ENCODE data around the gene SYNE2. TPM values are rescaled to one million over a fixed set of nuclear protein-coding genes. Genes with fewer than 3 reads are reported as not detected.

The SYNE2 gene
- total RNA-seq, 1 donor from 2014 or later: 105 TPM

GRCh38 chr14:64193821-64194220 lies 341.0 kb downstream of the SYNE2 start:
- no peak for DNase-seq (ENCODE audit: low spot score)
- Histone ChIP-seq H3K4me3 (no peak overlapping the region), H3K9me3 (ENCODE audit: low read depth) (no peaks in the 10 kb centered on the region), H3K36me3 (no peaks in the 10 kb centered on the region), H3K27ac (no peak overlapping the region), H3F3A (ENCODE audit: low read depth) (peaks cover 21% of the 10 kb centered on the region), H3K27me3 (peaks cover under 1% of the 10 kb centered on the region), H4K20me1 (ENCODE audit: low read depth) (peaks cover 83% of the 10 kb centered on the region), H3K4me2 (no peak overlapping the region), H3K4me1 (peaks cover 31% of the 10 kb centered on the region), H3K9ac (no peak overlapping the region), H3K79me2 (ENCODE audit: low read depth) (no peaks in the 10 kb centered on the region), H2AFZ (replicated peaks) (no peak overlapping the region)
- H3K27ac Mint-ChIP-seq: no peak overlapping the region
- peaks cover 15% of the 10 kb centered on the region for H3K36me3 Mint-ChIP-seq
- H3K4me1 Mint-ChIP-seq: peaks cover 50% of the 10 kb centered on the region
- H3K4me3 Mint-ChIP-seq: no peak overlapping the region
- no peaks in the 10 kb centered on the region for H3K9me3 Mint-ChIP-seq
- H3K27me3 Mint-ChIP-seq (ENCODE audit: insufficient read depth, low read depth): peaks cover 10% of the 10 kb centered on the region
- TF ChIP-seq CTCF (IDR thresholded peaks at IDR 0.05) (no peak), EZH2 (IDR thresholded peaks at IDR 0.05) (no peak), EZH2phosphoT487 (IDR thresholded peaks at IDR 0.05) (no peak)

DNA sequence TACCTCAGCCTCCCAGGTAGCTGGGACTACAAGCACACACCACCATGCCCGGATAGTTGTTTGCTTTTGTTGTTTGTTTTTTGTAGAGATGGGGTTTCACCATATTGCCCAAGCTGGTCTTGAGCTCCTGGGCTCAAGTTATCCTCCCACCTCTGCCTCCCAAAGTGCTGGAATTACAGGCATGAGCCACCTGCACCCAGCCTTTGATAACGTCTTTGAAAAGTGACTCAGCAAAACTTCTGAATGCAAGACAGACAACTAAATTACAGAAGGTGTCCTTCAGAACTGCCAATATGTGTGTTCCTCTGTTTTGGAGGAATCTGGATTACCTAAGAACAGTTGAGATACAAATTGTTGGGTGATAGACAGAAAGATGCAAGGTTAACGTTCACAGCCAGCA lies 341.6 kb downstream of the SYNE2 start:
- no peaks in the 10 kb centered on the region for H3K36me3 ChIP-seq
- H3K27me3 Mint-ChIP-seq (ENCODE audit: insufficient read depth, low read depth): peaks cover 11% of the 10 kb centered on the region
- no peaks in the 10 kb centered on the region for H3K27me3 ChIP-seq
- H3K36me3 Mint-ChIP-seq: peaks cover 15% of the 10 kb centered on the region
- TF ChIP-seq CTCF (IDR thresholded peaks at IDR 0.05): no peak
- no peak for TF ChIP-seq EZH2 (IDR thresholded peaks at IDR 0.05)
- no peak for TF ChIP-seq EZH2phosphoT487 (IDR thresholded peaks at IDR 0.05)
- no peak overlapping the region for H3K4me3 ChIP-seq
- no peak overlapping the region for H3K9ac ChIP-seq
- H3K4me2 ChIP-seq: no peak overlapping the region
- H3K27ac Mint-ChIP-seq: no peak overlapping the region
- H3K27ac ChIP-seq: no peak overlapping the region
- no peaks in the 10 kb centered on the region for H3K9me3 Mint-ChIP-seq
- DNase-seq (ENCODE audit: low spot score): no peak
- H3K4me1 Mint-ChIP-seq: peaks cover 54% of the 10 kb centered on the region
- no peak overlapping the region for H3K4me3 Mint-ChIP-seq
- H3F3A ChIP-seq (ENCODE audit: low read depth): peaks cover 21% of the 10 kb centered on the region
- no peak overlapping the region for H2AFZ ChIP-seq (replicated peaks)
- H3K9me3 ChIP-seq (ENCODE audit: low read depth): no peaks in the 10 kb centered on the region
- no peaks in the 10 kb centered on the region for H3K79me2 ChIP-seq (ENCODE audit: low read depth)
- H3K4me1 ChIP-seq: peaks cover 31% of the 10 kb centered on the region
- peaks cover 85% of the 10 kb centered on the region for H4K20me1 ChIP-seq (ENCODE audit: low read depth)

GRCh38 chr14:64195199-64195598 lies 342.4 kb downstream of the SYNE2 start:
- Histone ChIP-seq H3K9ac (no peak overlapping the region), H3K4me1 (peaks cover 36% of the 10 kb centered on the region), H3K79me2 (ENCODE audit: low read depth) (no peaks in the 10 kb centered on the region), H2AFZ (replicated peaks) (no peak overlapping the region), H4K20me1 (ENCODE audit: low read depth) (peaks cover 83% of the 10 kb centered on the region), H3K27ac (no peak overlapping the region), H3K4me3 (no peak overlapping the region), H3K4me2 (no peak overlapping the region), H3F3A (ENCODE audit: low read depth) (peaks cover 21% of the 10 kb centered on the region), H3K36me3 (no peaks in the 10 kb centered on the region), H3K27me3 (no peaks in the 10 kb centered on the region), H3K9me3 (ENCODE audit: low read depth) (no peaks in the 10 kb centered on the region)
- Mint-ChIP-seq H3K27ac (no peak overlapping the region), H3K9me3 (no peaks in the 10 kb centered on the region), H3K27me3 (ENCODE audit: insufficient read depth, low read depth) (peaks cover 11% of the 10 kb centered on the region), H3K36me3 (peaks cover 11% of the 10 kb centered on the region), H3K4me1 (peaks cover 58% of the 10 kb centered on the region), H3K4me3 (no peak overlapping the region)
- TF ChIP-seq CTCF (IDR thresholded peaks at IDR 0.05) (no peak), EZH2 (IDR thresholded peaks at IDR 0.05) (no peak), EZH2phosphoT487 (IDR thresholded peaks at IDR 0.05) (no peak)
- no peak for DNase-seq (ENCODE audit: low spot score)

Data from neural progenitor cell (in vitro differentiated cells).